Panc1 (cell line): Measurements from ENCODE around the gene SALL4. TPM values are rescaled to one million over a fixed set of nuclear protein-coding genes. Genes with fewer than 3 reads are reported as not detected.

Experiments
- ATAC-seq: fragments of 200-7000 bp; cut with Tn5 transposase; 2 replicates; pipeline ENCODE4 v1.9.1; 2020; ENCODE audit warnings: mild to moderate bottlenecking, moderate library complexity
- BruUV-seq: library from RNA; stranded (reverse); fragments of 400-500 nt; replicated peaks from 2 replicates; lab custom pipeline; 2021; lab: Mats Ljungman, UMichigan
- CTCF ChIA-PET: fragments of 300-600 bp; sonication (Branson Sonifier 250); formaldehyde crosslinking; loops from one replicate; lab custom pipeline; 2022; ENCODE audit warnings: antibody characterized with exemption; lab: Charles Lee
- POLR2A ChIA-PET: fragments of 300-600 bp; sonication (Branson Sonifier 250); formaldehyde crosslinking; loops from one replicate; lab custom pipeline; 2022; ENCODE audit warnings: antibody characterized with exemption; lab: Charles Lee
- DNase-seq: peaks from one replicate; pipeline ENCODE4 v3.0.0-alpha.2; 2010; ENCODE audit warnings: low read depth, low spot score
- H3K27ac ChIP-seq: 2 replicates; pipeline ENCODE4 v1.5.1; 2011; ENCODE audit warnings: mild to moderate bottlenecking, low read length, inconsistent platforms
- H3K27me3 ChIP-seq: fragments of 200-500 bp; sonication (Bioruptor generic); 2 replicates; pipeline ENCODE4 v1.6.0; 2014; ENCODE audit warnings: low read length, inconsistent platforms; ENCODE audit not compliant: control insufficient read depth, insufficient read depth
- H3K36me3 ChIP-seq: fragments of 200-500 bp; sonication (Bioruptor generic); 2 replicates; pipeline ENCODE4 v1.5.1; 2014; ENCODE audit warnings: inconsistent platforms, mild to moderate bottlenecking, low read length, moderate library complexity; ENCODE audit not compliant: control insufficient read depth, insufficient read depth
- H3K4me1 ChIP-seq: 2 replicates; pipeline ENCODE4 v1.5.1; 2011; ENCODE audit warnings: inconsistent platforms, mild to moderate bottlenecking, low read length, moderate library complexity; ENCODE audit not compliant: control insufficient read depth, insufficient read depth
- H3K4me3 ChIP-seq, 2 experiments: 2 replicates each; pipeline ENCODE4 v1.5.1; 2011 to 2012; ENCODE audit warnings: low read depth in 2 of 2, low read length in 2 of 2, mild to moderate bottlenecking in 2 of 2, inconsistent platforms in 1 of 2, moderate library complexity in 1 of 2
- H3K9me3 ChIP-seq: fragments of 200-500 bp; sonication (Bioruptor generic); 2 replicates; pipeline ENCODE4 v1.5.1; 2014; ENCODE audit warnings: low read depth, mild to moderate bottlenecking, inconsistent platforms, low read length, moderate library complexity; ENCODE audit not compliant: control insufficient read depth, insufficient read depth
- CTCF ChIP-seq: fragments of 450-650 bp; IDR thresholded peaks from 2 replicates; pipeline ENCODE4 v1.5.1; 2017; ENCODE audit warnings: mild to moderate bottlenecking
- POLR2AphosphoS5 ChIP-seq: IDR thresholded peaks from 2 replicates; pipeline ENCODE4 v1.6.1; 2012; ENCODE audit warnings: mild to moderate bottlenecking, low read depth, low read length, moderate library complexity
- REST ChIP-seq, 2 experiments: IDR thresholded peaks; 2 replicates each; pipeline ENCODE4 v1.6.1; 2011 to 2012; ENCODE audit warnings: low read depth in 2 of 2, control low read depth in 1 of 2, low read length in 1 of 2, mild to moderate bottlenecking in 1 of 2, moderate library complexity in 1 of 2; ENCODE audit not compliant: insufficient read depth in 1 of 2
- SIN3A ChIP-seq: IDR thresholded peaks from 2 replicates; pipeline ENCODE4 v1.6.1; 2012; ENCODE audit warnings: low read depth, mild to moderate bottlenecking, low read length, moderate library complexity, borderline replicate concordance; ENCODE audit not compliant: insufficient read depth
- TCF7L2 ChIP-seq: IDR thresholded peaks from 2 replicates; pipeline ENCODE4 v1.6.1; 2011; ENCODE audit warnings: mild to moderate bottlenecking, low read depth, low read length, inconsistent platforms
- in situ Hi-C: cut with HindIII; loops from 2 replicates; pipeline ENCODE4 v1.10.0; 2016; ENCODE audit warnings: low sequenced_read_pairs, low pct_unique_long_range_greater_than_20kb
- intact Hi-C: fragments of 100-400 bp; cut with micrococcal nuclease; formaldehyde crosslinking; loops from one replicate; pipeline ENCODE4 v1.10.0; 2022; ENCODE audit not compliant: unreplicated experiment
- total RNA-seq: library from RNA; stranded (reverse); gene quantifications from one replicate; pipeline ENCODE4 v1.2.1, GENCODE V29; 2021; ENCODE audit not compliant: unreplicated experiment

SALL4 gene
- total RNA-seq, 1 experiment from 2014 or later = 1.6 TPM

- in situ Hi-C loops (no loop called here), intact Hi-C loops (no loop called here)
- H3K4me1 ChIP-seq = no peaks in the 10 kb centered on the region
- DNase-seq = no peak
- POLR2A ChIA-PET = no interaction called here
- no peaks in the 10 kb centered on the region for H3K36me3 ChIP-seq
- H3K9me3 ChIP-seq = no peaks in the 10 kb centered on the region
- CTCF ChIA-PET = no interaction called here
- no peak overlapping the region for H3K4me3 ChIP-seq
- no peak for TF ChIP-seq CTCF
- no peak for TF ChIP-seq REST (IDR thresholded peaks at IDR 0.05; ENCODE audit: insufficient read depth in 1 of 2, low read depth in 2 of 2, low read length in 1 of 2)
- no peak for TF ChIP-seq SIN3A
- TF ChIP-seq TCF7L2 = no peak
- TF ChIP-seq POLR2AphosphoS5 = no peak
- no TSS peak for BruUV-seq
- no peak for ATAC-seq
- H3K27ac ChIP-seq = no peak overlapping the region
- H3K27me3 ChIP-seq = no peaks in the 10 kb centered on the region
Observed at GRCh38 chr20:51759769-51760510, 42.4 kb downstream of the SALL4 start.

GRCh38 chr20:51758978-51759544 is 43.3 kb downstream of the SALL4 start:
- Histone ChIP-seq H3K4me1 (no peaks in the 10 kb centered on the region), H3K36me3 (no peaks in the 10 kb centered on the region), H3K27me3 (no peaks in the 10 kb centered on the region), H3K4me3 (no peak overlapping the region), H3K9me3 (no peaks in the 10 kb centered on the region), H3K27ac (no peak overlapping the region)
- ChIA-PET POLR2A (interaction anchor here (0.6 kb wide), 1 partner anchor 21 kb away, joined by 3 read pairs; no protein-coding TSS in a partner anchor), CTCF (no interaction called here)
- in situ Hi-C loops = no loop called here
- intact Hi-C loops = no loop called here
- TF ChIP-seq REST (IDR thresholded peaks at IDR 0.05; ENCODE audit: insufficient read depth in 1 of 2, low read depth in 2 of 2, low read length in 1 of 2) (no peak), CTCF (no peak), SIN3A (no peak), TCF7L2 (no peak), POLR2AphosphoS5 (no peak)
- no peak for ATAC-seq
- BruUV-seq = no TSS peak
- DNase-seq = no peak
